ENCODE data around the gene RBM38. TPM values are rescaled to one million over a fixed set of nuclear protein-coding genes. Genes with fewer than 3 reads are reported as not detected.
A peak's percentile ranks its signal among the peaks of the same experiment; 100 is the strongest.

RBM38 gene
- total and polyA plus RNA-seq, 9 of the 15 experiments (the other 6 are each of a cell fraction or from before 2014, with no cell fraction given), result 0.28 to 82.4 (median 33.2) TPM

DNA sequence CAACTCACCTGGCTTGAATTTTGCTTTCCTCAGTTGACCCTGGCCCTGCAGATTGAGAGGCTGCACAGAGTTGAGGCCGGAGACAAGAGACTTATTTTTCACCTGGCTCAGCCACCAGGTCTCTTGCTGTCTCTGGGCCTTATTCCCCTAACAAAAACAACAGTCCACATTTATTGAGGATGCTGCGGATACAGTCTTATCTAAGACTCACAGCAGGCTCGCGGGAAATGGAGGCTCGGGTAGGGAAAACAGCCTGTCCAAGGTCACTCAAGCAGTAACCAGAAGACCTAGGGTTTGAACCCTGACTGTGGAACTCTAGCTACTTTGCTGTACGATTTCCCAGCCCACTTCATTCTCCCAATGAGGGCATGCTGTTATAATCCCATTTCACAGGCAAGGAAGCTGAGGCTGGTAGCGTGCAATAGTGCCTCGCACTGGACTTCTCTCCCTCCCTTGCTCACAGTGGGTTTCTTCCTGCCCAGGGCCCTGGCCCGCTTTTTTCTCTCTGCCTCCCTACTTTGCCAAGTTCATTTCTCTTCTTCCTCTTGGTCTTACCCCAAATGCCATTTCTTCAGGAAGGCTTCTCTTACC, 57.7 kb downstream of the RBM38 start (continued):
- no peak for TF ChIP-seq CREB1 (IDR thresholded peaks at IDR 0.05)
- TF ChIP-seq CREB1 (CRISPR knock-in tag; IDR thresholded peaks at IDR 0.05), result no peak
- TF ChIP-seq ZNF143 (CRISPR knock-in tag; IDR thresholded peaks at IDR 0.05), result no peak
- no peak; the same call in 1 of the 2 replicates for TF ChIP-seq MTA2 (IDR thresholded peaks at IDR 0.05; ENCODE audit: low read depth)
- TF ChIP-seq IRF9 (tag; IDR thresholded peaks at IDR 0.05), result no peak
- TF ChIP-seq MAFK (IDR thresholded peaks at IDR 0.05; ENCODE audit: low read length), result no peak
- peak; percentile 25 for TF ChIP-seq ZFP36 (IDR thresholded peaks at IDR 0.05; ENCODE audit: low read depth, low read length, partially characterized antibody)
- no peak for TF ChIP-seq SOX6 (IDR thresholded peaks at IDR 0.05)
- peak; percentile 36 for TF ChIP-seq CBFA2T2 (conservative IDR thresholded peaks at IDR 0.05)
- TF ChIP-seq TRIM28 (IDR thresholded peaks at IDR 0.05), result no peak
- TF ChIP-seq ZKSCAN1 (IDR thresholded peaks at IDR 0.05; ENCODE audit: low read depth, low read length), result 0 out of 2 replicates have a peak, but pooled peaks have one; percentile 37
- 0 out of 2 replicates have a peak, but pooled peaks have one; percentile 43 for TF ChIP-seq CBX1 (IDR thresholded peaks at IDR 0.05; ENCODE audit: low read depth)
- TF ChIP-seq ZNF609 (CRISPR knock-in tag; IDR thresholded peaks at IDR 0.05; ENCODE audit: borderline replicate concordance), result no peak
- TF ChIP-seq RFX1 (IDR thresholded peaks at IDR 0.05), result no peak
- TF ChIP-seq FOXM1 (IDR thresholded peaks at IDR 0.05; ENCODE audit: low read depth), result no peak
- TF ChIP-seq FOXM1 (CRISPR knock-in tag; IDR thresholded peaks at IDR 0.05; ENCODE audit: low read depth), result no peak
- no peak for TF ChIP-seq ZNF175 (CRISPR knock-in tag; IDR thresholded peaks at IDR 0.05; ENCODE audit: low read depth)
- no peak for TF ChIP-seq E2F3 (CRISPR knock-in tag; IDR thresholded peaks at IDR 0.05)
- TF ChIP-seq TAL1 (IDR thresholded peaks at IDR 0.05), result peak; percentile 56
- TF ChIP-seq STAT5A (IDR thresholded peaks at IDR 0.05; ENCODE audit: borderline replicate concordance, low read length), result no peak
- TF ChIP-seq SMARCA5 (IDR thresholded peaks at IDR 0.05), result no peak; the same call in 1 of the 2 replicates
- TF ChIP-seq TCF3 (CRISPR knock-in tag; IDR thresholded peaks at IDR 0.05), result peak; percentile 76
- no peak for TF ChIP-seq NELFE (IDR thresholded peaks at IDR 0.05; ENCODE audit: insufficient read depth, insufficient read length)
- no peak for TF ChIP-seq SETDB1 (IDR thresholded peaks at IDR 0.05; ENCODE audit: low read length)
- no peak for TF ChIP-seq ZNF212 (CRISPR knock-in tag; IDR thresholded peaks at IDR 0.05)
- no peak for TF ChIP-seq HIVEP1 (CRISPR knock-in tag; IDR thresholded peaks at IDR 0.05)
- no peak for TF ChIP-seq ZC3H8 (IDR thresholded peaks at IDR 0.05)
- no peak for TF ChIP-seq ZNF445 (CRISPR knock-in tag; IDR thresholded peaks at IDR 0.05; ENCODE audit: low read depth)
- TF ChIP-seq ZNF436 (CRISPR knock-in tag; IDR thresholded peaks at IDR 0.05), result no peak
- no peak for TF ChIP-seq ZC3H4 (CRISPR knock-in tag; IDR thresholded peaks at IDR 0.05; ENCODE audit: borderline replicate concordance)
